K562 (cell line): ENCODE results near the gene AKT2. TPM values are rescaled to one million over a fixed set of nuclear protein-coding genes. Genes with fewer than 3 reads are reported as not detected.

Experiments
- BACH1 ChIP-seq: fragments of 200-800 bp; sonication (Bioruptor generic); IDR thresholded peaks from 2 replicates; pipeline ENCODE4 v1.6.1; 2016; ENCODE audit warnings: missing genetic modification characterization, missing compliant biosample characterization
- CCNT2 ChIP-seq: IDR thresholded peaks from 2 replicates; pipeline ENCODE4 v1.6.1; 2011; ENCODE audit warnings: borderline replicate concordance, low read depth, mild to moderate bottlenecking, moderate library complexity, mixed read lengths, low read length; ENCODE audit not compliant: insufficient read length; ENCODE audit errors: extremely low read depth
- E2F6 ChIP-seq, 2 experiments: IDR thresholded peaks; 2 replicates each; pipeline ENCODE4 v1.6.1; 2011; ENCODE audit warnings: borderline replicate concordance in 1 of 2, control low read depth in 1 of 2, low read depth in 1 of 2, low read length in 1 of 2, mild to moderate bottlenecking in 1 of 2, mixed read lengths in 1 of 2, moderate library complexity in 1 of 2; ENCODE audit not compliant: insufficient read depth in 1 of 2, insufficient read length in 1 of 2, poor library complexity in 1 of 2, severe bottlenecking in 1 of 2; ENCODE audit errors: extremely low read depth in 1 of 2
- HDAC1 ChIP-seq, 2 experiments: fragments of 450-650 bp; IDR thresholded peaks; 2 replicates each; pipeline ENCODE4 v1.6.1; 2016 to 2017; ENCODE audit warnings: inconsistent platforms in 1 of 2, mild to moderate bottlenecking in 1 of 2, moderate library complexity in 1 of 2
- JUND ChIP-seq, 2 experiments: IDR thresholded peaks; 2 replicates in 1 of 2; 3 replicates in 1 of 2; pipeline ENCODE4 v1.6.1; 2011; ENCODE audit warnings: borderline replicate concordance in 2 of 2, low read depth in 2 of 2, low read length in 2 of 2, improper control_type of control experiment in 1 of 2, missing biosample characterization in 1 of 2, missing genetic modification characterization in 1 of 2, missing genetic modification reagents in 1 of 2
- KDM4B ChIP-seq, 2 experiments: fragments of 450-650 bp in 1 of 2; sonication (generic) in 1 of 2; IDR thresholded peaks; 2 replicates each; pipeline ENCODE4 v1.6.1; 2016 to 2017; ENCODE audit warnings: borderline replicate concordance in 2 of 2, antibody characterized with exemption in 1 of 2, low read depth in 1 of 2, mild to moderate bottlenecking in 1 of 2
- MXI1 ChIP-seq: IDR thresholded peaks from 2 replicates; pipeline ENCODE4 v1.6.1; 2011; ENCODE audit warnings: low read depth, mild to moderate bottlenecking, improper control_type of control experiment, low read length
- NRF1 ChIP-seq, 2 experiments: fragments of 450-650 bp; IDR thresholded peaks in 1 of 2; conservative IDR thresholded peaks in 1 of 2; 2 replicates each; pipeline ENCODE4 v1.6.1; 2014; ENCODE audit warnings: mild to moderate bottlenecking in 2 of 2
- PHF8 ChIP-seq: fragments of 200-600 bp; sonication (generic); IDR thresholded peaks from 2 replicates; pipeline ENCODE4 v1.6.1; 2012; ENCODE audit warnings: mixed run types, mild to moderate bottlenecking, inconsistent platforms, low read length, moderate library complexity, borderline replicate concordance
- PRDM10 ChIP-seq: fragments of 450-650 bp; IDR thresholded peaks from 2 replicates; pipeline ENCODE4 v1.6.1; 2018; ENCODE audit not compliant: partially characterized antibody
- RHOXF2B ChIP-seq: fragments of 250-450 bp; sonication (Bioruptor Pico); conservative IDR thresholded peaks from 2 replicates; pipeline ENCODE4 v1.5.1; 2021
- ZFP36 ChIP-seq: fragments of 150-350 bp; IDR thresholded peaks from 2 replicates; pipeline ENCODE4 v1.6.1; 2018; ENCODE audit warnings: low read length, low read depth; ENCODE audit not compliant: partially characterized antibody
- ZNF644 ChIP-seq: fragments of 200-800 bp; sonication (Bioruptor generic); IDR thresholded peaks from 2 replicates; pipeline ENCODE4 v1.6.1; 2016; ENCODE audit warnings: low read depth, missing genetic modification characterization, missing compliant biosample characterization
- polyA plus RNA-seq, 8 experiments: library from polyadenylated mRNA; depleted of rRNA in 4 of 8; stranded (reverse) in 5 of 8; unstranded in 3 of 8; fragments of >200 nt; fragmentation: Nextera tagmentation in 2 of 8; fragmentation: Illumina TruSeq in 1 of 8; extraction: Ambion mirVana in 2 of 8; extraction: Trizol in 1 of 8; gene quantifications; 2 replicates each; pipeline versions ENCODE4 v1.2.1 to v1.2.3, GENCODE V29; 2011 to 2014; ENCODE audit warnings: inconsistent platforms in 1 of 8, missing spikeins in 1 of 8
- total RNA-seq, 7 experiments: library from RNA; depleted of rRNA in 6 of 7; stranded (reverse); fragments of >200 nt in 6 of 7; fragmentation: Illumina TruSeq in 2 of 7; extraction: Trizol in 2 of 7; gene quantifications; 2 replicates each; pipeline versions ENCODE4 v1.2.1 to v1.2.3, GENCODE V29; 2011 to 2021; ENCODE audit warnings: low replicate concordance in 1 of 7
- TF ChIP-seq, protein P1 (sequence below): sonication (generic); formaldehyde crosslinking; IDR thresholded peaks from 2 replicates; pipeline ENCODE4 v1.8.0; 2022; ENCODE audit warnings: mild to moderate bottlenecking, missing genetic modification reagents
- TF ChIP-seq, protein P2 (sequence below), 2 experiments: fragments of 450-650 bp in 1 of 2; IDR thresholded peaks; 2 replicates each; pipeline ENCODE4 v1.6.1; 2011 to 2017; ENCODE audit warnings: low read depth in 2 of 2, antibody characterized with exemption in 1 of 2, borderline replicate concordance in 1 of 2, low read length in 1 of 2, mild to moderate bottlenecking in 1 of 2, mixed read lengths in 1 of 2; ENCODE audit not compliant: control insufficient read depth in 1 of 2

The AKT2 gene
- total and polyA plus RNA-seq, 9 of the 15 experiments (the other 6 are each of a cell fraction or from before 2014, with no cell fraction given): 1.1 to 132 (median 67.7) TPM

GRCh38 chr19:40284501-40285352 lies at the start of gene AKT2 (continued):
- TF ChIP-seq MXI1 (0 out of 2 replicates have a peak, but pooled peaks have one; percentile 9), RHOXF2B (CRISPR knock-in tag) (no peak), HDAC1 (IDR thresholded peaks at IDR 0.05) (peak; percentile 25 to 34; a peak in 2 of 4 replicates), ZNF644 (tag) (0 out of 2 replicates have a peak, but pooled peaks have one; percentile 44), PRDM10 (peak; percentile 99), JUND (IDR thresholded peaks at IDR 0.05; ENCODE audit: borderline replicate concordance, low read depth, low read length) (peak; percentile 87), JUND (tag; IDR thresholded peaks at IDR 0.05; ENCODE audit: borderline replicate concordance, low read depth, low read length) (no peak), CCNT2 (peak; percentile 43), E2F6 (IDR thresholded peaks at IDR 0.05; ENCODE audit: borderline replicate concordance in 1 of 2, extremely low read depth in 1 of 2, insufficient read depth in 1 of 2, insufficient read length in 1 of 2, low read depth in 1 of 2, low read length in 1 of 2, poor library complexity in 1 of 2, severe bottlenecking in 1 of 2) (peak in 1 of 2 experiments; percentile 18), ZFP36 (no peak), NRF1 (conservative IDR thresholded peaks at IDR 0.05 in 1 of 2, IDR thresholded peaks at IDR 0.05 in 1 of 2) (peak; percentile 62 to 67), KDM4B (IDR thresholded peaks at IDR 0.05; ENCODE audit: borderline replicate concordance in 2 of 2, low read depth in 1 of 2) (peak in 1 of 2 experiments; percentile 41; a peak in 2 of 4 replicates), PHF8 (peak; percentile 68; the same call in 1 of the 2 replicates), BACH1 (tag) (no peak)
- TF ChIP-seq, protein P1, sequence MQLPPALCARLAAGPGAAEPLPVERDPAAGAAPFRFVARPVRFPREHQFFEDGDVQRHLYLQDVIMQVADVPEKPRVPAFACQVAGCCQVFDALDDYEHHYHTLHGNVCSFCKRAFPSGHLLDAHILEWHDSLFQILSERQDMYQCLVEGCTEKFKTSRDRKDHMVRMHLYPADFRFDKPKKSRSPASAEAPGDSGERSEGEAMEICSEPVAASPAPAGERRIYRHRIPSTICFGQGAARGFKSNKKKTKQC (CRISPR knock-in tag): peak; percentile 51; the same call in 1 of the 2 replicates
- TF ChIP-seq, protein P2, sequence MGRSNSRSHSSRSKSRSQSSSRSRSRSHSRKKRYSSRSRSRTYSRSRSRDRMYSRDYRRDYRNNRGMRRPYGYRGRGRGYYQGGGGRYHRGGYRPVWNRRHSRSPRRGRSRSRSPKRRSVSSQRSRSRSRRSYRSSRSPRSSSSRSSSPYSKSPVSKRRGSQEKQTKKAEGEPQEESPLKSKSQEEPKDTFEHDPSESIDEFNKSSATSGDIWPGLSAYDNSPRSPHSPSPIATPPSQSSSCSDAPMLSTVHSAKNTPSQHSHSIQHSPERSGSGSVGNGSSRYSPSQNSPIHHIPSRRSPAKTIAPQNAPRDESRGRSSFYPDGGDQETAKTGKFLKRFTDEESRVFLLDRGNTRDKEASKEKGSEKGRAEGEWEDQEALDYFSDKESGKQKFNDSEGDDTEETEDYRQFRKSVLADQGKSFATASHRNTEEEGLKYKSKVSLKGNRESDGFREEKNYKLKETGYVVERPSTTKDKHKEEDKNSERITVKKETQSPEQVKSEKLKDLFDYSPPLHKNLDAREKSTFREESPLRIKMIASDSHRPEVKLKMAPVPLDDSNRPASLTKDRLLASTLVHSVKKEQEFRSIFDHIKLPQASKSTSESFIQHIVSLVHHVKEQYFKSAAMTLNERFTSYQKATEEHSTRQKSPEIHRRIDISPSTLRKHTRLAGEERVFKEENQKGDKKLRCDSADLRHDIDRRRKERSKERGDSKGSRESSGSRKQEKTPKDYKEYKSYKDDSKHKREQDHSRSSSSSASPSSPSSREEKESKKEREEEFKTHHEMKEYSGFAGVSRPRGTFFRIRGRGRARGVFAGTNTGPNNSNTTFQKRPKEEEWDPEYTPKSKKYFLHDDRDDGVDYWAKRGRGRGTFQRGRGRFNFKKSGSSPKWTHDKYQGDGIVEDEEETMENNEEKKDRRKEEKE (IDR thresholded peaks at IDR 0.05; ENCODE audit: borderline replicate concordance in 1 of 2, control insufficient read depth in 1 of 2, low read depth in 2 of 2, low read length in 1 of 2): peak in 1 of 2 experiments; percentile 85; a peak in 2 of 4 replicates
